Measurements from ENCODE around the gene MREG. TPM values are rescaled to one million over a fixed set of nuclear protein-coding genes. Genes with fewer than 3 reads are reported as not detected.
A peak's percentile ranks its signal among the peaks of the same experiment; 100 is the strongest.

Gene MREG
- total and polyA plus RNA-seq, 10 of the 15 experiments (the other 5 are each of a cell fraction or from before 2014, with no cell fraction given), result 6.9 to 45.0 (median 28.5) TPM

- TF ChIP-seq ZNF687 (IDR thresholded peaks at IDR 0.05) (0 out of 2 replicates have a peak, but pooled peaks have one; percentile 14), BHLHE40 (IDR thresholded peaks at IDR 0.05; ENCODE audit: borderline replicate concordance in 1 of 2, low read depth in 2 of 2, low read length in 1 of 2) (peak; percentile 5 to 42; a peak in 2 of 4 replicates), SPI1 (IDR thresholded peaks at IDR 0.05; ENCODE audit: borderline replicate concordance, insufficient read depth, low read depth, low read length) (peak; percentile 58), CEBPZ (IDR thresholded peaks at IDR 0.05; ENCODE audit: low read depth, low read length) (no peak), GABPA (IDR thresholded peaks at IDR 0.05; ENCODE audit: low read depth) (0 out of 2 replicates have a peak, but pooled peaks have one; percentile 32), RELB (IDR thresholded peaks at IDR 0.05; ENCODE audit: low read depth) (peak; percentile 80), TCF7 (IDR thresholded peaks at IDR 0.05; ENCODE audit: borderline replicate concordance) (peak; percentile 33; the same call in 1 of the 2 replicates), DPF2 (IDR thresholded peaks at IDR 0.05) (peak; percentile 43; the same call in 1 of the 2 replicates), BCL11A (IDR thresholded peaks at IDR 0.05; ENCODE audit: low read depth, low read length) (0 out of 2 replicates have a peak, but pooled peaks have one; percentile 36), SP1 (IDR thresholded peaks at IDR 0.05; ENCODE audit: low read depth, low read length) (no peak), ZNF592 (IDR thresholded peaks at IDR 0.05) (no peak), ATF7 (IDR thresholded peaks at IDR 0.05; ENCODE audit: low read depth) (0 out of 2 replicates have a peak, but pooled peaks have one; percentile 37), NFIC (IDR thresholded peaks at IDR 0.05; ENCODE audit: low read depth, low read length) (peak; percentile 57), BMI1 (IDR thresholded peaks at IDR 0.05; ENCODE audit: borderline replicate concordance) (no peak), TAF1 (IDR thresholded peaks at IDR 0.05; ENCODE audit: borderline replicate concordance, low read depth, low read length) (peak; percentile 36; the same call in 1 of the 2 replicates)
Observed at GRCh38 chr2:216006164-216006663, 7.1 kb downstream of the MREG start (continued).
